ENCODE results near the gene CCDC30. TPM values are rescaled to one million over a fixed set of nuclear protein-coding genes. Genes with fewer than 3 reads are reported as not detected.

The CCDC30 gene
- polyA plus RNA-seq, 3 donors, result 0.95 to 1.5 (median 1.2) TPM

GRCh38 chr1:42429603-42430002 lies 33.5 kb upstream of the CCDC30 start:
- Mint-ChIP-seq H3K27ac (no peak overlapping the region), H3K36me3 (no peaks in the 10 kb centered on the region), H3K4me3 (no peak overlapping the region), H3K9me3 (peaks cover 0 to 1% (median 0%) of the 10 kb centered on the region in 7 donors), H3K4me1 (no peaks in the 10 kb centered on the region), H3K27me3 (ENCODE audit: low read depth in 3 of 3) (peaks cover 0 to 2% (median 0%) of the 10 kb centered on the region in 3 donors)
- Histone ChIP-seq H3K36me3 (replicated peaks in 1 of 2; ENCODE audit: control insufficient read depth in 1 of 2, insufficient read depth in 2 of 2, low read length in 2 of 2) (no peaks in the 10 kb centered on the region), H3K4me3 (replicated peaks in 1 of 3; ENCODE audit: low read depth in 2 of 3, low read length in 3 of 3) (no peak overlapping the region), H3K4me1 (ENCODE audit: control insufficient read depth in 1 of 2, insufficient read depth in 2 of 2, low read length in 2 of 2) (no peaks in the 10 kb centered on the region), H3K9ac (ENCODE audit: insufficient read depth, low read length, poor library complexity, severe bottlenecking) (no peak overlapping the region), H3K27me3 (ENCODE audit: control insufficient read depth in 2 of 2, insufficient read depth in 2 of 2, low read length in 2 of 2) (no peaks in the 10 kb centered on the region), H3K9me3 (replicated peaks in 1 of 2; ENCODE audit: control insufficient read depth in 1 of 2, insufficient read depth in 1 of 2, low read length in 2 of 2) (no peaks in the 10 kb centered on the region), H2AFZ (ENCODE audit: insufficient read depth, low read depth, low read length, poor library complexity, severe bottlenecking) (no peak overlapping the region), H3K27ac (ENCODE audit: low read depth in 1 of 2, low read length in 2 of 2) (no peak overlapping the region), H3K79me2 (ENCODE audit: insufficient read depth, low read length) (no peaks in the 10 kb centered on the region), H4K20me1 (ENCODE audit: insufficient read depth, low read length) (no peaks in the 10 kb centered on the region), H3K4me2 (replicated peaks; ENCODE audit: extremely low read depth, low read length, poor library complexity, severe bottlenecking) (no peak overlapping the region)
- TF ChIP-seq CTCF (IDR thresholded peaks at IDR 0.05), result no peak
- DNase-seq, result no peak
- WGBS (ENCODE audit: insufficient coverage), result no CpG with 5 or more reads among the region's 1 CpG
- intact Hi-C loops (cut with micrococcal nuclease), result no loop called here

- no peaks in the 10 kb centered on the region for H3K9me3 ChIP-seq (replicated peaks in 1 of 2; ENCODE audit: control insufficient read depth in 1 of 2, insufficient read depth in 1 of 2, low read length in 2 of 2)
- Mint-ChIP-seq H3K9me3 (peaks cover 0 to 1% (median 0%) of the 10 kb centered on the region in 7 donors), H3K4me1 (no peaks in the 10 kb centered on the region), H3K4me3 (no peak overlapping the region), H3K27ac (no peak overlapping the region), H3K36me3 (no peaks in the 10 kb centered on the region), H3K27me3 (ENCODE audit: low read depth in 3 of 3) (peaks cover 0 to 2% (median 0%) of the 10 kb centered on the region in 3 donors)
- TF ChIP-seq CTCF (IDR thresholded peaks at IDR 0.05), result no peak
- no peak for DNase-seq
- H3K79me2 ChIP-seq (ENCODE audit: insufficient read depth, low read length), result no peaks in the 10 kb centered on the region
- no peaks in the 10 kb centered on the region for H3K27me3 ChIP-seq (ENCODE audit: control insufficient read depth in 2 of 2, insufficient read depth in 2 of 2, low read length in 2 of 2)
- no peak overlapping the region for H3K4me3 ChIP-seq (replicated peaks in 1 of 3; ENCODE audit: low read depth in 2 of 3, low read length in 3 of 3)
- H3K4me2 ChIP-seq (replicated peaks; ENCODE audit: extremely low read depth, low read length, poor library complexity, severe bottlenecking), result no peak overlapping the region
- no peak overlapping the region for H2AFZ ChIP-seq (ENCODE audit: insufficient read depth, low read depth, low read length, poor library complexity, severe bottlenecking)
- H4K20me1 ChIP-seq (ENCODE audit: insufficient read depth, low read length), result no peaks in the 10 kb centered on the region
- H3K9ac ChIP-seq (ENCODE audit: insufficient read depth, low read length, poor library complexity, severe bottlenecking), result no peak overlapping the region
- no peak overlapping the region for H3K27ac ChIP-seq (ENCODE audit: low read depth in 1 of 2, low read length in 2 of 2)
- H3K4me1 ChIP-seq (ENCODE audit: control insufficient read depth in 1 of 2, insufficient read depth in 2 of 2, low read length in 2 of 2), result no peaks in the 10 kb centered on the region
- no CpG with 5 or more reads among the region's 3 CpGs for WGBS (ENCODE audit: insufficient coverage)
- intact Hi-C loops (cut with micrococcal nuclease), result no loop called here
- no peaks in the 10 kb centered on the region for H3K36me3 ChIP-seq (replicated peaks in 1 of 2; ENCODE audit: control insufficient read depth in 1 of 2, insufficient read depth in 2 of 2, low read length in 2 of 2)
Observed at GRCh38 chr1:42430286-42431135, 32.6 kb upstream of the CCDC30 start.
